SKM-1 (cell line): ENCODE data around the gene GNAI2.
A peak's percentile ranks its signal among the peaks of the same experiment; 100 is the strongest.
"Not testable (repeated sequence)": the region's sequence is repeated elsewhere in the genome, so short reads cannot be mapped to it uniquely, and the experiment has no call there.

Experiments
- DNase-seq: peaks from one replicate; lab custom pipeline; 2025; ENCODE audit not compliant: unreplicated experiment; lab: John Stamatoyannopoulos, UW

Gene GNAI2

GRCh38 chr3:50204804-50205412 lies 31.1 kb upstream of the GNAI2 start, which contains the start of gene SLC38A3:
SLC38A3 (plus strand) TSS chr3:50205271; CDS start chr3:50214200, 8,929 bp downstream.
- DNase-seq: no peak

GRCh38 chr3:50205413-50206276 lies 30.4 kb upstream of the GNAI2 start:
- no peak for DNase-seq

GRCh38 chr3:50207359-50208042 lies 28.5 kb upstream of the GNAI2 start:
- DNase-seq: no peak

- DNase-seq: no peak
Observed at GRCh38 chr3:50208677-50209344, 27.2 kb upstream of the GNAI2 start.

- no peak for DNase-seq
Observed at GRCh38 chr3:50210176-50210509, 25.9 kb upstream of the GNAI2 start.

GRCh38 chr3:50210510-50211367 lies 25.3 kb upstream of the GNAI2 start:
- no peak for DNase-seq

- DNase-seq: not testable (repeated sequence)
Observed at GRCh38 chr3:50211368-50211717, 24.7 kb upstream of the GNAI2 start.

GRCh38 chr3:50211930-50212329 lies 24.1 kb upstream of the GNAI2 start:
- DNase-seq: peak; percentile 42

GRCh38 chr3:50212502-50212901 lies 23.5 kb upstream of the GNAI2 start:
- DNase-seq: no peak

- DNase-seq: no peak
Observed at GRCh38 chr3:50212971-50213370, 23.0 kb upstream of the GNAI2 start.

GRCh38 chr3:50213373-50213772 lies 22.6 kb upstream of the GNAI2 start:
- DNase-seq: no peak

- DNase-seq: no peak
Observed at GRCh38 chr3:50214824-50215223, 21.2 kb upstream of the GNAI2 start.

- no peak for DNase-seq
Observed at GRCh38 chr3:50215529-50215928, 20.5 kb upstream of the GNAI2 start.

- no peak for DNase-seq
Observed at GRCh38 chr3:50217681-50218080, 18.3 kb upstream of the GNAI2 start.

GRCh38 chr3:50218448-50218847 lies 17.6 kb upstream of the GNAI2 start:
- no peak for DNase-seq

GRCh38 chr3:50219285-50219684 lies 16.7 kb upstream of the GNAI2 start:
- no peak for DNase-seq

- DNase-seq: no peak
Observed at GRCh38 chr3:50220109-50220508, 15.9 kb upstream of the GNAI2 start.

GRCh38 chr3:50221051-50221410 lies 15.0 kb upstream of the GNAI2 start:
- no peak for DNase-seq

GRCh38 chr3:50221411-50222168 lies 14.4 kb upstream of the GNAI2 start:
- no peak for DNase-seq

GRCh38 chr3:50222169-50222528 lies 13.9 kb upstream of the GNAI2 start:
- no peak for DNase-seq
